Measurements from ENCODE around the gene PAQR8. TPM values are rescaled to one million over a fixed set of nuclear protein-coding genes. Genes with fewer than 3 reads are reported as not detected.
"Not testable (repeated sequence)": the region's sequence is repeated elsewhere in the genome, so short reads cannot be mapped to it uniquely, and the experiment has no call there.

Gene PAQR8
- total RNA-seq, 1 donor from 2014 or later: 9.5 TPM

DNA sequence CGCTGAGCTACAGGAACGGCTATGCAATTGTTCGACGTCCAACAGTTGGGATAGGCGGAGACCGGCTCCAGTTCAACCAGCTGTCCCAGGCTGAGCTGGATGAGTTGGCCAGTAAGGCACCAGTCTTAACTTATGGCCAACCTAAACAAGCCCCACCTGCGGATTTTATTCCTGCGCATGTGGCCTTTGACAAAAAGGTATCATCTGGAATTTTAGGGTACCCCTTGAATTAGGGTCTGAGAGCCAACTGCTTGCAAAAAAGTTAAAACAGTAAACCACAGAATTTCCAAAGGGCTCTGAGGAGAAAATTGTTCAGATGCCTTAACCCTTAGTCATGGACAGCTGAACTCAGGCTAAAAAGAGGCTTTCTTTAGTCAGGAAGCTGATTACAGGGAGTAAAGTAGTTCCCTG, 62.0 kb downstream of the PAQR8 start:
- Mint-ChIP-seq H3K27me3 (ENCODE audit: low read depth) (no peaks in the 10 kb centered on the region), H3K36me3 (peaks cover 9% of the 10 kb centered on the region), H3K27ac (no peak overlapping the region), H3K9me3 (peaks cover 4% of the 10 kb centered on the region), H3K4me1 (peaks cover 7% of the 10 kb centered on the region), H3K4me3 (no peak overlapping the region)
- TF ChIP-seq CTCF (IDR thresholded peaks at IDR 0.05; ENCODE audit: unreplicated experiment): no peak
- DNase-seq (ENCODE audit: low spot score in 2 of 2, unreplicated experiment in 2 of 2): no peak

- no peak overlapping the region for H3K4me3 Mint-ChIP-seq
- peak overlapping the region; percentile 18 for H3K27ac Mint-ChIP-seq
- no peaks in the 10 kb centered on the region for H3K27me3 Mint-ChIP-seq (ENCODE audit: low read depth)
- H3K4me1 Mint-ChIP-seq: peaks cover 2% of the 10 kb centered on the region
- TF ChIP-seq CTCF (IDR thresholded peaks at IDR 0.05; ENCODE audit: unreplicated experiment): no peak
- no peak for DNase-seq (ENCODE audit: low spot score in 2 of 2, unreplicated experiment in 2 of 2)
- H3K36me3 Mint-ChIP-seq: peaks cover 15% of the 10 kb centered on the region
- H3K9me3 Mint-ChIP-seq: peaks cover 8% of the 10 kb centered on the region
Observed at GRCh38 chr6:52424513-52424912, 62.6 kb downstream of the PAQR8 start.

DNA sequence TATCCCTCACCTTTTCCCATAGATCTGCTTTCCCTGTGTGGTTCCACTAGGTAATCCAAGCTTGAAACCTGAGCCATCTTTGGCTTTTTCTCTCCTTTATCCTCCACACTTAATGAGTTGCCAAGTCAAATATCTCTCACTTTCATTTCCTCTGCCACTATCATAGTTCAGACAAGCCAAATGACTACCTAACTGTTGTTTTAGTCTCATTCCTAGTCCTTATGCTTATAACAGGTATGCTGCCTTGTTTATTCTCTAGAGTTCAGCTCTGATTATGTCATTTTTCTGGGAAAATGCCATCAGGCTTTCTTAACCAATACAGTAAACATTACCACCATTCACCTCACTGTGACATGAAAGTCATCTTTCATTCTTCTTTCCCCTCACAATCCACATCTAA, 64.7 kb downstream of the PAQR8 start:
- Mint-ChIP-seq H3K36me3 (peaks cover 22% of the 10 kb centered on the region), H3K27ac (no peak overlapping the region), H3K4me3 (no peak overlapping the region), H3K27me3 (ENCODE audit: low read depth) (no peaks in the 10 kb centered on the region), H3K4me1 (no peaks in the 10 kb centered on the region), H3K9me3 (peaks cover 11% of the 10 kb centered on the region)
- TF ChIP-seq CTCF (IDR thresholded peaks at IDR 0.05; ENCODE audit: unreplicated experiment): no peak
- no peak for DNase-seq (ENCODE audit: low spot score in 2 of 2, unreplicated experiment in 2 of 2)

GRCh38 chr6:52433294-52433693, 71.3 kb downstream of the PAQR8 start:
- not testable (repeated sequence) for DNase-seq (ENCODE audit: low spot score in 2 of 2, unreplicated experiment in 2 of 2); H3K27ac Mint-ChIP-seq; H3K4me3 Mint-ChIP-seq; H3K27me3 Mint-ChIP-seq (ENCODE audit: low read depth); H3K4me1 Mint-ChIP-seq
- Mint-ChIP-seq H3K36me3 (peaks cover 26% of the 10 kb centered on the region), H3K9me3 (peaks cover 11% of the 10 kb centered on the region)

DNA sequence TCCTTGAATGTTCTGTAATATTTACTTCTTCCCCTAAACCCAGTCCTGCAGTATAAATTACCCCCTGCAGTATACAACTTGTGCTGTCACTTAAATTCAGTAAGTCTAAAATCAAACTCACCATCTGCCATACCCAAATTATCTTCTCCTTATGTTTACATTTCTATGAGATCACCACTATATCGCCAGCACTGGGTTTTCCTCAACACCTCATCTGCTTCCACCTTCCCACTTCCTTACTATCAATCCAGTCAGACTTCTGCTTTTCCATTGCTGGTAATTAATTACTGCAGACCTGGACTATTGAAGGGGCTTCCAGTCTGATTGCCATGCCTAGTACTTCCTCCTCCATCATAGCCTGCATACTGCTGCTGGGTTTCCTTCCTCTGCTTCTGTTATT, 73.4 kb downstream of the PAQR8 start:
- H3K9me3 Mint-ChIP-seq: no peaks in the 10 kb centered on the region
- no peaks in the 10 kb centered on the region for H3K4me1 Mint-ChIP-seq
- H3K27me3 Mint-ChIP-seq (ENCODE audit: low read depth): no peaks in the 10 kb centered on the region
- DNase-seq (ENCODE audit: low spot score in 2 of 2, unreplicated experiment in 2 of 2): no peak
- no peak for TF ChIP-seq CTCF (IDR thresholded peaks at IDR 0.05; ENCODE audit: unreplicated experiment)
- peaks cover 11% of the 10 kb centered on the region for H3K36me3 Mint-ChIP-seq
- H3K27ac Mint-ChIP-seq: no peak overlapping the region
- H3K4me3 Mint-ChIP-seq: no peak overlapping the region

DNA sequence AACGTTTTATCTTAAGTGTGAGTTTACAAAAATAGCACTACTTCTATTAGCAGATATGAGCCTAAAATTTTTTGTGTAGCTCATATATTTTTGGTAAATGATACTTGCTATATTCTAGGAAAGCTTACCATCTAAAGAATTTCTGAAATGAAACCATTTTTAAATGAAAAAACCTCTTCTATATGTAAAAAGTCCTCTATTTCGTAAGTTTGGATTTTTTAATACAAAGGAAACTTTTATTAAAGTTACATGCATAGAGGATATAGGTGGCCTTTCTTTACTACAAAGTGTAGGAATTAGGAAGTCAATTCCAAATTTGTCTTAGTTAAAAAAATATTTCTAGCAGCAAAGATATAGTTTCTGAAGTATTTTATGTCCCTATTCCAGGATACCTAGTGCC, 77.0 kb downstream of the PAQR8 start:
- Mint-ChIP-seq H3K4me1 (no peaks in the 10 kb centered on the region), H3K27me3 (ENCODE audit: low read depth) (no peaks in the 10 kb centered on the region), H3K4me3 (no peak overlapping the region), H3K36me3 (peaks cover 31% of the 10 kb centered on the region), H3K9me3 (peaks cover 16% of the 10 kb centered on the region), H3K27ac (no peak overlapping the region)
- DNase-seq (ENCODE audit: low spot score in 2 of 2, unreplicated experiment in 2 of 2): no peak
- no peak for TF ChIP-seq CTCF (IDR thresholded peaks at IDR 0.05; ENCODE audit: unreplicated experiment)
